GM23338 (cell line): ENCODE measurements around the gene HCST.

Experiments
- CTCF ChIP-seq, 2 experiments: fragments of 200-600 bp in 1 of 2; sonication (generic) in 1 of 2; conservative IDR thresholded peaks; 2 replicates each; pipeline versions ENCODE4 v1.5.1 to v1.6.1; 2016 to 2017; ENCODE audit warnings: antibody characterized with exemption in 2 of 2, low read depth in 2 of 2, mild to moderate bottlenecking in 2 of 2, moderate library complexity in 1 of 2
- EZH2 ChIP-seq: fragments of 200-600 bp; sonication (generic); IDR thresholded peaks from one replicate; pipeline ENCODE4 v1.8.0; 2017; ENCODE audit warnings: antibody characterized with exemption, mild to moderate bottlenecking, low read depth; ENCODE audit not compliant: unreplicated experiment
- POLR2AphosphoS5 ChIP-seq: IDR thresholded peaks from 2 replicates; pipeline ENCODE4 v1.6.1; 2016; ENCODE audit warnings: antibody characterized with exemption, low read depth
- REST ChIP-seq: IDR thresholded peaks from one replicate; pipeline ENCODE4 v1.6.1; 2018; ENCODE audit warnings: antibody characterized with exemption; ENCODE audit not compliant: unreplicated experiment

- TF ChIP-seq CTCF (conservative IDR thresholded peaks at IDR 0.05; ENCODE audit: low read depth in 2 of 2) (no peak), REST (no peak), EZH2 (no peak), POLR2AphosphoS5 (no peak)
Observed at GRCh38 chr19:35928507-35928906, 26.2 kb downstream of the HCST start.
